Glutamatergic neuron (in vitro differentiated cells): ENCODE measurements around the gene B3GNT3. TPM values are rescaled to one million over a fixed set of nuclear protein-coding genes. Genes with fewer than 3 reads are reported as not detected.
A peak's percentile ranks its signal among the peaks of the same experiment; 100 is the strongest.

Source experiments
- DNase-seq: peaks from one replicate; pipeline ENCODE4 v3.0.0; 2022
- H3K27ac Mint-ChIP-seq: one replicate; pipeline ENCODE4 v1.8.0; 2020; ENCODE audit warnings: mild to moderate bottlenecking, mixed read lengths, inconsistent platforms; ENCODE audit not compliant: unreplicated experiment
- H3K27me3 Mint-ChIP-seq: one replicate; pipeline ENCODE4 v1.8.0; 2020; ENCODE audit warnings: mild to moderate bottlenecking, moderate library complexity, mixed read lengths, inconsistent platforms; ENCODE audit not compliant: unreplicated experiment
- H3K36me3 Mint-ChIP-seq: one replicate; pipeline ENCODE4 v1.8.0; 2020; ENCODE audit warnings: mild to moderate bottlenecking, mixed read lengths, inconsistent platforms; ENCODE audit not compliant: unreplicated experiment
- H3K4me1 Mint-ChIP-seq: one replicate; pipeline ENCODE4 v1.8.0; 2020; ENCODE audit warnings: mild to moderate bottlenecking, low read depth, mixed read lengths, inconsistent platforms; ENCODE audit not compliant: unreplicated experiment
- H3K4me3 Mint-ChIP-seq: one replicate; pipeline ENCODE4 v1.8.0; 2020; ENCODE audit warnings: mild to moderate bottlenecking, mixed read lengths, inconsistent platforms; ENCODE audit not compliant: unreplicated experiment
- H3K9me3 Mint-ChIP-seq: one replicate; pipeline ENCODE4 v1.8.0; 2020; ENCODE audit warnings: mild to moderate bottlenecking, moderate library complexity, mixed read lengths, inconsistent platforms; ENCODE audit not compliant: unreplicated experiment
- CTCF ChIP-seq: fragments of 200-600 bp; sonication (generic); IDR thresholded peaks from one replicate; pipeline ENCODE4 v1.5.0; 2021; ENCODE audit not compliant: partially characterized antibody, unreplicated experiment
- total RNA-seq: library from RNA; stranded (reverse); fragmentation: NEBNext Ultra II Directional; extraction: Animal tissue kit (Norgen Biotek cat#: 25700); gene quantifications from one replicate; pipeline ENCODE4 v1.2.1, GENCODE V29; 2021; ENCODE audit not compliant: unreplicated experiment

The B3GNT3 gene
- total RNA-seq, 1 donor from 2014 or later: not detected

- H3K4me3 Mint-ChIP-seq: peak overlapping the region; percentile 20
Measured at GRCh38 chr19:17832443-17833208, 37.7 kb downstream of the B3GNT3 start.

GRCh38 chr19:17834350-17835181 is 39.6 kb downstream of the B3GNT3 start:
- H3K4me3 Mint-ChIP-seq: no peak overlapping the region
- no peak for TF ChIP-seq CTCF

More at GRCh38 chr19:17832443-17833208, 37.7 kb downstream of the B3GNT3 start:
- peaks cover 7% of the 10 kb centered on the region for H3K36me3 Mint-ChIP-seq
- H3K9me3 Mint-ChIP-seq: peaks cover 5% of the 10 kb centered on the region
- peak; percentile 9 for TF ChIP-seq CTCF
- H3K4me1 Mint-ChIP-seq: no peaks in the 10 kb centered on the region
- DNase-seq: no peak
- H3K27me3 Mint-ChIP-seq: peaks cover 16% of the 10 kb centered on the region
- H3K27ac Mint-ChIP-seq: no peak overlapping the region

GRCh38 chr19:17835182-17836006 is 40.5 kb downstream of the B3GNT3 start:
- H3K4me3 Mint-ChIP-seq: peak overlapping the region; percentile 61
- no peaks in the 10 kb centered on the region for H3K4me1 Mint-ChIP-seq
- H3K36me3 Mint-ChIP-seq: peaks cover 7% of the 10 kb centered on the region
- H3K27ac Mint-ChIP-seq: peak overlapping the region; percentile 59
- DNase-seq: no peak
- TF ChIP-seq CTCF: no peak
- peaks cover 8% of the 10 kb centered on the region for H3K9me3 Mint-ChIP-seq
- H3K27me3 Mint-ChIP-seq: peaks cover 18% of the 10 kb centered on the region

More at GRCh38 chr19:17834350-17835181, 39.6 kb downstream of the B3GNT3 start:
- H3K4me1 Mint-ChIP-seq: no peaks in the 10 kb centered on the region
- no peak for DNase-seq
- H3K27ac Mint-ChIP-seq: no peak overlapping the region
- H3K27me3 Mint-ChIP-seq: peaks cover 14% of the 10 kb centered on the region
- H3K36me3 Mint-ChIP-seq: peaks cover 7% of the 10 kb centered on the region
- H3K9me3 Mint-ChIP-seq: peaks cover 8% of the 10 kb centered on the region

- DNase-seq: no peak
- H3K4me3 Mint-ChIP-seq: no peak overlapping the region
- H3K27me3 Mint-ChIP-seq: peaks cover 19% of the 10 kb centered on the region
- H3K4me1 Mint-ChIP-seq: no peaks in the 10 kb centered on the region
- peaks cover 7% of the 10 kb centered on the region for H3K36me3 Mint-ChIP-seq
- no peak overlapping the region for H3K27ac Mint-ChIP-seq
- peaks cover 8% of the 10 kb centered on the region for H3K9me3 Mint-ChIP-seq
- TF ChIP-seq CTCF: no peak
Measured at GRCh38 chr19:17836530-17836929, 41.6 kb downstream of the B3GNT3 start.
